Hepatocyte (in vitro differentiated cells): ENCODE results near the gene CDC42SE1. TPM values are rescaled to one million over a fixed set of nuclear protein-coding genes. Genes with fewer than 3 reads are reported as not detected.
A peak's percentile ranks its signal among the peaks of the same experiment; 100 is the strongest.

Experiments used
- DNase-seq: peaks from one replicate; pipeline ENCODE4 v3.0.0-alpha.2; 2016; ENCODE audit warnings: low spot score
- H2AFZ ChIP-seq: fragments of 200-600 bp; sonication (generic); 2 replicates; pipeline ENCODE4 v1.6.0; 2016; ENCODE audit warnings: antibody characterized with exemption, mild to moderate bottlenecking
- H3K27ac ChIP-seq: fragments of 200-600 bp; sonication (generic); 2 replicates; pipeline ENCODE4 v1.5.1; 2016; ENCODE audit warnings: mild to moderate bottlenecking
- H3K27me3 ChIP-seq: fragments of 200-600 bp; sonication (generic); 2 replicates; pipeline ENCODE4 v1.6.1; 2016
- H3K36me3 ChIP-seq: fragments of 200-600 bp; sonication (generic); replicated peaks from 2 replicates; pipeline ENCODE4 v1.5.1; 2016; ENCODE audit warnings: low read depth; ENCODE audit not compliant: insufficient read depth
- H3K4me1 ChIP-seq: fragments of 200-600 bp; sonication (generic); 2 replicates; pipeline ENCODE4 v1.5.1; 2016; ENCODE audit warnings: mild to moderate bottlenecking, moderate library complexity; ENCODE audit not compliant: insufficient read depth
- H3K4me2 ChIP-seq: fragments of 200-600 bp; sonication (generic); 2 replicates; pipeline ENCODE4 v1.6.0; 2016
- H3K4me3 ChIP-seq: fragments of 200-600 bp; sonication (generic); 2 replicates; pipeline ENCODE4 v1.5.1; 2016; ENCODE audit warnings: mild to moderate bottlenecking
- H3K79me2 ChIP-seq: fragments of 200-600 bp; sonication (generic); 2 replicates; pipeline ENCODE4 v1.6.0; 2017; ENCODE audit warnings: mild to moderate bottlenecking
- H3K9me2 ChIP-seq: fragments of 200-600 bp; sonication (generic); replicated peaks from 2 replicates; pipeline ENCODE4 v1.6.0; 2017; ENCODE audit warnings: mild to moderate bottlenecking; ENCODE audit not compliant: insufficient read depth
- H3K9me3 ChIP-seq: fragments of 200-600 bp; sonication (generic); 2 replicates; pipeline ENCODE4 v1.5.1; 2016; ENCODE audit warnings: low read depth, mild to moderate bottlenecking
- H4K20me1 ChIP-seq: fragments of 200-600 bp; sonication (generic); 2 replicates; pipeline ENCODE4 v1.6.0; 2016; ENCODE audit warnings: mild to moderate bottlenecking; ENCODE audit not compliant: insufficient read depth, poor library complexity, severe bottlenecking
- CTCF ChIP-seq: fragments of 200-600 bp; sonication (generic); IDR thresholded peaks from 2 replicates; pipeline ENCODE4 v1.5.1; 2016; ENCODE audit warnings: antibody characterized with exemption, mild to moderate bottlenecking; ENCODE audit not compliant: poor library complexity
- EZH2 ChIP-seq: fragments of 200-600 bp; sonication (generic); IDR thresholded peaks from 2 replicates; pipeline ENCODE4 v1.6.1; 2016; ENCODE audit warnings: antibody characterized with exemption, mild to moderate bottlenecking, borderline replicate concordance
- EZH2phosphoT487 ChIP-seq: fragments of 200-600 bp; sonication (generic); IDR thresholded peaks from one replicate; pipeline ENCODE4 v1.6.1; 2018; ENCODE audit warnings: antibody characterized with exemption, mild to moderate bottlenecking, low read depth, moderate library complexity; ENCODE audit not compliant: unreplicated experiment, severe bottlenecking
- WGBS: methylation state at CpG from one replicate; pipeline ENCODE4 v1.1.6; 2016; ENCODE audit warnings: low lambda C conversion rate; ENCODE audit errors: missing lambda C conversion rate; 5-methylcytosine and 5-hydroxymethylcytosine counted together
- polyA plus RNA-seq: library from polyadenylated mRNA; unstranded; fragments of >200 nt; fragmentation: Nextera tagmentation; extraction: Ambion mirVana; gene quantifications from 2 replicates; pipeline ENCODE4 v1.2.1, GENCODE V29; 2016
- total RNA-seq: library from RNA; depleted of rRNA; stranded (reverse); fragments of >200 nt; gene quantifications from 2 replicates; pipeline ENCODE4 v1.2.3, GENCODE V29; 2014

The CDC42SE1 gene
- total and polyA plus RNA-seq, 2 experiments from 2014 or later, result 19.0 to 60.2 TPM

- Histone ChIP-seq H3K79me2 (peaks cover 57% of the 10 kb centered on the region), H3K36me3 (no peaks in the 10 kb centered on the region), H3K9me3 (no peaks in the 10 kb centered on the region), H3K27ac (peak overlapping the region; percentile 80), H3K4me1 (peaks cover 52% of the 10 kb centered on the region), H2AFZ (peak overlapping the region; percentile 30), H3K9me2 (no peaks in the 10 kb centered on the region), H4K20me1 (no peaks in the 10 kb centered on the region), H3K4me2 (peak overlapping the region; percentile 87), H3K4me3 (peak overlapping the region; percentile 18), H3K27me3 (no peaks in the 10 kb centered on the region)
- DNase-seq, result no peak
- 28% methylated on average over 4 of the region's 4 CpGs for WGBS
- TF ChIP-seq CTCF (no peak), EZH2 (no peak), EZH2phosphoT487 (no peak)
These were observed 53.6 kb downstream of the CDC42SE1 start for GRCh38 chr1:151005729-151006319.

- no peaks in the 10 kb centered on the region for H3K9me3 ChIP-seq
- H3K4me1 ChIP-seq, result peaks cover 42% of the 10 kb centered on the region
- no peak for DNase-seq
- no peaks in the 10 kb centered on the region for H3K36me3 ChIP-seq
- TF ChIP-seq EZH2 (no peak), EZH2phosphoT487 (no peak), CTCF (no peak)
- H2AFZ ChIP-seq, result no peak overlapping the region
- peak overlapping the region; percentile 87 for H3K4me2 ChIP-seq
- H3K4me3 ChIP-seq, result no peak overlapping the region
- H3K27ac ChIP-seq, result peak overlapping the region; percentile 35
- H3K9me2 ChIP-seq, result no peaks in the 10 kb centered on the region
- no peaks in the 10 kb centered on the region for H4K20me1 ChIP-seq
- peaks cover 35% of the 10 kb centered on the region for H3K79me2 ChIP-seq
- H3K27me3 ChIP-seq, result no peaks in the 10 kb centered on the region
These were observed 56.2 kb downstream of the CDC42SE1 start for GRCh38 chr1:151003180-151003579.

GRCh38 chr1:151002611-151003010 lies 56.8 kb downstream of the CDC42SE1 start:
- Histone ChIP-seq H3K79me2 (peaks cover 35% of the 10 kb centered on the region), H3K4me3 (no peak overlapping the region), H3K4me2 (peak overlapping the region; percentile 87), H3K27ac (peak overlapping the region; percentile 35), H3K9me2 (no peaks in the 10 kb centered on the region), H3K4me1 (peaks cover 39% of the 10 kb centered on the region), H3K27me3 (no peaks in the 10 kb centered on the region), H3K36me3 (no peaks in the 10 kb centered on the region), H3K9me3 (no peaks in the 10 kb centered on the region), H4K20me1 (no peaks in the 10 kb centered on the region), H2AFZ (no peak overlapping the region)
- no peak for TF ChIP-seq EZH2phosphoT487
- TF ChIP-seq EZH2, result no peak
- no peak for TF ChIP-seq CTCF
- 26% methylated on average over 2 of the region's 2 CpGs for WGBS
- DNase-seq, result no peak

GRCh38 chr1:151002051-151002450 lies 57.4 kb downstream of the CDC42SE1 start:
- 91% methylated on average over 3 of the region's 3 CpGs for WGBS
- no peak overlapping the region for H3K4me2 ChIP-seq
- H3K9me3 ChIP-seq, result no peaks in the 10 kb centered on the region
- H4K20me1 ChIP-seq, result no peaks in the 10 kb centered on the region
- no peak for DNase-seq
- H3K27me3 ChIP-seq, result no peaks in the 10 kb centered on the region
- H3K27ac ChIP-seq, result no peak overlapping the region
- H3K9me2 ChIP-seq, result no peaks in the 10 kb centered on the region
- peaks cover 34% of the 10 kb centered on the region for H3K4me1 ChIP-seq
- no peak overlapping the region for H3K4me3 ChIP-seq
- H3K79me2 ChIP-seq, result peaks cover 35% of the 10 kb centered on the region
- no peaks in the 10 kb centered on the region for H3K36me3 ChIP-seq
- TF ChIP-seq EZH2phosphoT487 (no peak), EZH2 (no peak), CTCF (no peak)
- no peak overlapping the region for H2AFZ ChIP-seq
